T-helper 2 cell treated with Interferon-gamma antibody and Interleukin-4, amounts not matched to agents 5 μg/mL and 100 μg/mL, for 36 hours (primary cell): ENCODE measurements around the gene S100A11.

ENCODE experiments used
- DNase-seq: peaks from one replicate; pipeline ENCODE4 v3.0.0; 2021; ENCODE audit warnings: low spot score
- H3K27ac Mint-ChIP-seq: one replicate; pipeline ENCODE4 v1.8.0; 2021; ENCODE audit warnings: mild to moderate bottlenecking, mixed read lengths
- H3K27me3 Mint-ChIP-seq: one replicate; pipeline ENCODE4 v1.8.0; 2021; ENCODE audit warnings: low read depth, mixed read lengths
- H3K36me3 Mint-ChIP-seq: one replicate; pipeline ENCODE4 v1.8.0; 2021; ENCODE audit warnings: low read depth, mixed read lengths
- H3K4me1 Mint-ChIP-seq: one replicate; pipeline ENCODE4 v1.8.0; 2021; ENCODE audit warnings: low read depth, mixed read lengths
- H3K4me3 Mint-ChIP-seq: one replicate; pipeline ENCODE4 v1.8.0; 2022; ENCODE audit warnings: mild to moderate bottlenecking, moderate library complexity, mixed read lengths
- H3K9me3 Mint-ChIP-seq: one replicate; pipeline ENCODE4 v1.8.0; 2021; ENCODE audit warnings: mixed read lengths

S100A11 gene

GRCh38 chr1:152049291-152050083 lies 12.7 kb upstream of the S100A11 start:
- Mint-ChIP-seq H3K27me3 (peaks cover 18% of the 10 kb centered on the region), H3K4me1 (peaks cover 42% of the 10 kb centered on the region), H3K4me3 (no peak overlapping the region), H3K9me3 (no peaks in the 10 kb centered on the region), H3K36me3 (no peaks in the 10 kb centered on the region), H3K27ac (peak overlapping the region; percentile 17)
- no peak for DNase-seq

GRCh38 chr1:152048416-152049009 lies 11.7 kb upstream of the S100A11 start:
- Mint-ChIP-seq H3K27me3 (peaks cover 8% of the 10 kb centered on the region), H3K4me3 (peak overlapping the region; percentile 83), H3K27ac (peak overlapping the region; percentile 96), H3K4me1 (peaks cover 48% of the 10 kb centered on the region), H3K9me3 (no peaks in the 10 kb centered on the region), H3K36me3 (no peaks in the 10 kb centered on the region)
- no peak for DNase-seq

GRCh38 chr1:152047730-152048415 lies 11.1 kb upstream of the S100A11 start:
- Mint-ChIP-seq H3K9me3 (no peaks in the 10 kb centered on the region), H3K36me3 (no peaks in the 10 kb centered on the region), H3K27me3 (peaks cover 4% of the 10 kb centered on the region), H3K27ac (peak overlapping the region; percentile 96), H3K4me3 (peak overlapping the region; percentile 83), H3K4me1 (peaks cover 48% of the 10 kb centered on the region)
- DNase-seq = peak; percentile 91

DNA sequence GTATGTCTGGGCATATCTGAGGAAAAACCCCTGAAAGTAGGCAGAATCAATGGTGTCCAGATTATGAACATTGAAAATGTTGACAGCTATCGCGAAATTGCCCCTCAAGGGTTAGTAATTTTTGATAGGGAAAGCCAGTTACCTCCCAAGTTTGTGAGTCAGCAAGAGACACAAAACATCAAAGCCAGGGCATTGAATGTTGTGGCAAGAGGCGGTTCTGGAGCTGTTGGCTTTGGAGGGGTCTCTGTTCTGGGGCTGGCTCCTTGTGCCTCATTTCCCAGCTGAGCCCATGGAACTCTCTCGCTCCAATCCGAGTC lies 10.6 kb upstream of the S100A11 start:
- Mint-ChIP-seq H3K4me3 (peak overlapping the region; percentile 83), H3K36me3 (no peaks in the 10 kb centered on the region), H3K9me3 (no peaks in the 10 kb centered on the region), H3K27ac (peak overlapping the region; percentile 96), H3K27me3 (peaks cover 2% of the 10 kb centered on the region), H3K4me1 (peaks cover 46% of the 10 kb centered on the region)
- no peak for DNase-seq

- no peaks in the 10 kb centered on the region for H3K9me3 Mint-ChIP-seq
- no peak overlapping the region for H3K27ac Mint-ChIP-seq
Observed at GRCh38 chr1:152044386-152044785, 7.6 kb upstream of the S100A11 start.

GRCh38 chr1:152043870-152044269 lies 7.1 kb upstream of the S100A11 start:
- H3K27me3 Mint-ChIP-seq = no peaks in the 10 kb centered on the region
- no peak overlapping the region for H3K27ac Mint-ChIP-seq
- no peak for DNase-seq
- H3K36me3 Mint-ChIP-seq = no peaks in the 10 kb centered on the region
- peaks cover 28% of the 10 kb centered on the region for H3K4me1 Mint-ChIP-seq
- H3K9me3 Mint-ChIP-seq = no peaks in the 10 kb centered on the region
- H3K4me3 Mint-ChIP-seq = no peak overlapping the region

More at GRCh38 chr1:152044386-152044785, 7.6 kb upstream of the S100A11 start:
- Mint-ChIP-seq H3K4me1 (peaks cover 28% of the 10 kb centered on the region), H3K27me3 (no peaks in the 10 kb centered on the region), H3K4me3 (no peak overlapping the region), H3K36me3 (no peaks in the 10 kb centered on the region)
- DNase-seq = no peak

- H3K9me3 Mint-ChIP-seq = no peaks in the 10 kb centered on the region
- no peaks in the 10 kb centered on the region for H3K36me3 Mint-ChIP-seq
- no peak overlapping the region for H3K4me3 Mint-ChIP-seq
- no peak for DNase-seq
- no peaks in the 10 kb centered on the region for H3K27me3 Mint-ChIP-seq
- H3K4me1 Mint-ChIP-seq = peaks cover 20% of the 10 kb centered on the region
- no peak overlapping the region for H3K27ac Mint-ChIP-seq
Observed at GRCh38 chr1:152042030-152042429, 5.2 kb upstream of the S100A11 start.

DNA sequence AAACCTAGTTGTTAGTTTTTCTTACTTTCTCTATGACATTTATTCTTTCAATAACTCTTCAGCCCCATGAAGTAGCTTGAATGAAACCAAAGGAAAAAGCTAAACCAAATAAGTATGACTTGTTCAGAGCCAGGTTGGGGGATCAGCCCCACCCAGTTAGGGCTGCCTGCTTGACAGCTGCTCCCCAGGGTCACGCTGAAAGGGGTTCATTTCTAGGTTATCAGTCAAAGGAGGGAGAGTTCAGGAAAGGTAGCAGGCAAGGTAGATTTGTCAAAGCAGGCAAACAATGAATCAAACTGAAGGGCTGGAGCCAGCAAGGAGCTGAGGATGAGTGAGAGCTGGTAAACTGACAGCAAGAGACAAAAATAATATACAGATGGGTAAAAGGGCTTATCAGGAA lies 3.1 kb upstream of the S100A11 start:
- H3K9me3 Mint-ChIP-seq = no peaks in the 10 kb centered on the region
- H3K36me3 Mint-ChIP-seq = peaks cover 15% of the 10 kb centered on the region
- H3K4me1 Mint-ChIP-seq = peaks cover 21% of the 10 kb centered on the region
- DNase-seq = no peak
- H3K27me3 Mint-ChIP-seq = no peaks in the 10 kb centered on the region
- no peak overlapping the region for H3K4me3 Mint-ChIP-seq
- H3K27ac Mint-ChIP-seq = no peak overlapping the region

- Mint-ChIP-seq H3K27ac (no peak overlapping the region), H3K4me3 (no peak overlapping the region), H3K36me3 (peaks cover 20% of the 10 kb centered on the region), H3K27me3 (no peaks in the 10 kb centered on the region), H3K4me1 (peaks cover 23% of the 10 kb centered on the region), H3K9me3 (no peaks in the 10 kb centered on the region)
- DNase-seq = no peak
Observed at GRCh38 chr1:152039461-152039860, 2.7 kb upstream of the S100A11 start.

- H3K27me3 Mint-ChIP-seq = no peaks in the 10 kb centered on the region
- no peak overlapping the region for H3K4me3 Mint-ChIP-seq
- no peak for DNase-seq
- no peak overlapping the region for H3K27ac Mint-ChIP-seq
- no peaks in the 10 kb centered on the region for H3K9me3 Mint-ChIP-seq
- H3K4me1 Mint-ChIP-seq = peaks cover 21% of the 10 kb centered on the region
- peaks cover 26% of the 10 kb centered on the region for H3K36me3 Mint-ChIP-seq
Observed at GRCh38 chr1:152038871-152039270, 2.1 kb upstream of the S100A11 start.

- peaks cover 54% of the 10 kb centered on the region for H3K36me3 Mint-ChIP-seq
- H3K27ac Mint-ChIP-seq = peak overlapping the region; percentile 98
- peaks cover 34% of the 10 kb centered on the region for H3K4me1 Mint-ChIP-seq
- no peaks in the 10 kb centered on the region for H3K27me3 Mint-ChIP-seq
- peaks cover 1% of the 10 kb centered on the region for H3K9me3 Mint-ChIP-seq
- H3K4me3 Mint-ChIP-seq = peak overlapping the region; percentile 96
- no peak for DNase-seq
Observed at GRCh38 chr1:152035539-152036266, 1.1 kb downstream of the S100A11 start.

- peak overlapping the region; percentile 96 for H3K4me3 Mint-ChIP-seq
- H3K4me1 Mint-ChIP-seq = peaks cover 38% of the 10 kb centered on the region
- peaks cover 4% of the 10 kb centered on the region for H3K9me3 Mint-ChIP-seq
- H3K27me3 Mint-ChIP-seq = no peaks in the 10 kb centered on the region
- peak overlapping the region; percentile 98 for H3K27ac Mint-ChIP-seq
- peaks cover 59% of the 10 kb centered on the region for H3K36me3 Mint-ChIP-seq
- DNase-seq = peak; percentile 67
Observed at GRCh38 chr1:152034654-152035538, 1.9 kb downstream of the S100A11 start.

DNA sequence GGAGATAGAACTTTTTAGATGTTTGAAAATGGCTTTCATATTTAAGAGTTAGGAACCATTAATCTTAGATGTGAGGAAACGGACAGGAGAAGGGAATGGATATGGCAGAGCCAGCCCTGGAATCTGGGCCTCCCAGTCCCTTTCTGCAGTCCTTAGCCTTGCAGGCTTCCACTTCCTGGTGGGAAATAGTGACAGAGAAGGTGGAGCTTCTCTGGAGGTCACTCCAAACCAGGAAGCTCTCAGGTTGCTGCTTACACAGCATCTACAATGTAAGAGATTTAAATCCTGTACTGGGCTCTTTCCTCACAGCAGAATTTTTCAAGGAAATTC lies 2.5 kb downstream of the S100A11 start:
- H3K9me3 Mint-ChIP-seq = peaks cover 4% of the 10 kb centered on the region
- no peak for DNase-seq
- peak overlapping the region; percentile 98 for H3K27ac Mint-ChIP-seq
- H3K4me3 Mint-ChIP-seq = peak overlapping the region; percentile 96
- H3K27me3 Mint-ChIP-seq = no peaks in the 10 kb centered on the region
- peaks cover 63% of the 10 kb centered on the region for H3K36me3 Mint-ChIP-seq
- peaks cover 40% of the 10 kb centered on the region for H3K4me1 Mint-ChIP-seq
